ENCODE data around the gene NMNAT2. TPM values are rescaled to one million over a fixed set of nuclear protein-coding genes. Genes with fewer than 3 reads are reported as not detected.

The NMNAT2 gene
- total RNA-seq, 2 donors from 2014 or later: 1.7 to 5.1 TPM

DNA sequence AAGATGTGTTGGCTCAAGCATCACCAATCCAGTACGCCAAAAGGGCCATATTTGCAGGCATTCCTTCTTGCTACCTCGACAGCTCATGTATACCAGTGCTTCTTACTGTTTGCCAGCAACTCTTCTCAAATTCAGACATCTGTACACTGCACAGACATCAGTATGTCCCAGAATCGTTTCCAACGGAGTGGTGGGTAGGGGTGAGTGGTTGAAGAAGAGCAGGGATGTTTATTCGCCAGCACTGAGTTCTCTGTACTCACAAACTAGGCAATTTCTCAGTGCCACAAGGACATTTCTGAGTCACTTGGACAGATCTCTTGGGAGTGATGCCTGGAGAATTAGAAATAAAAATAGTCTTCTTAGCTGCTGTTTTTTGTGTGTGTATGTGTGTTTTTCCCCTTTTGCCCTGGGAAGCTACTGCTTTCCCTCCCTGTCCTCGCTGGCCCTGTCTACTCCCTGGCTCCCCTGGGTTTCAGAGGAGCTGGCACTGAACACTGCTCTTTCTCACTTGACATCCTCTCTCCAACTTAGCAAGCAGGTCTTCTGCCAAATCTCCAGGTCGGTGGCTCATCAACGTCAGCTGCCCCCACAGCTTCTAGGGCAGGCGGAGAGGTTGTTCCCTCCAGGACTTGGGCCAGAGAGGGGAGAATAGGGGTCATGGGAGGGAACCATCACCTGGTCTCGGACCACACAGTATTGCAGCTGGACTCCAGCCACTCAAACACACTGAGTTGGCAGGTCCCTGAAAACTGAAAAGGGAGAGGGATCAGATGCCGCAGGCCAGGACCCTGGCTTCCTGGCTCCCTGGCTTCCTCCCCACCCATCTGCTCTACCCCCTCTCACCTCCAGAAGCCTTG, 90.5 kb downstream of the NMNAT2 start:
- TF ChIP-seq, protein P1, sequence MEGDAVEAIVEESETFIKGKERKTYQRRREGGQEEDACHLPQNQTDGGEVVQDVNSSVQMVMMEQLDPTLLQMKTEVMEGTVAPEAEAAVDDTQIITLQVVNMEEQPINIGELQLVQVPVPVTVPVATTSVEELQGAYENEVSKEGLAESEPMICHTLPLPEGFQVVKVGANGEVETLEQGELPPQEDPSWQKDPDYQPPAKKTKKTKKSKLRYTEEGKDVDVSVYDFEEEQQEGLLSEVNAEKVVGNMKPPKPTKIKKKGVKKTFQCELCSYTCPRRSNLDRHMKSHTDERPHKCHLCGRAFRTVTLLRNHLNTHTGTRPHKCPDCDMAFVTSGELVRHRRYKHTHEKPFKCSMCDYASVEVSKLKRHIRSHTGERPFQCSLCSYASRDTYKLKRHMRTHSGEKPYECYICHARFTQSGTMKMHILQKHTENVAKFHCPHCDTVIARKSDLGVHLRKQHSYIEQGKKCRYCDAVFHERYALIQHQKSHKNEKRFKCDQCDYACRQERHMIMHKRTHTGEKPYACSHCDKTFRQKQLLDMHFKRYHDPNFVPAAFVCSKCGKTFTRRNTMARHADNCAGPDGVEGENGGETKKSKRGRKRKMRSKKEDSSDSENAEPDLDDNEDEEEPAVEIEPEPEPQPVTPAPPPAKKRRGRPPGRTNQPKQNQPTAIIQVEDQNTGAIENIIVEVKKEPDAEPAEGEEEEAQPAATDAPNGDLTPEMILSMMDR (conservative IDR thresholded peaks at IDR 0.05): no peak
- Histone ChIP-seq H3K27me3 (ENCODE audit: control insufficient read depth, insufficient read depth, low read length, poor library complexity, severe bottlenecking) (no peaks in the 10 kb centered on the region), H3K9ac (ENCODE audit: extremely low read depth, low read length, poor library complexity, severe bottlenecking) (no peak overlapping the region), H3K9me3 (ENCODE audit: control insufficient read depth, low read length) (no peaks in the 10 kb centered on the region), H3K36me3 (ENCODE audit: control insufficient read depth, insufficient read depth, low read length) (no peaks in the 10 kb centered on the region), H3K4me1 (ENCODE audit: control insufficient read depth, insufficient read depth, low read length) (peaks cover 12% of the 10 kb centered on the region), H3K27ac (ENCODE audit: low read depth, low read length) (no peak overlapping the region), H3K4me3 (ENCODE audit: low read length) (no peak overlapping the region)
- Mint-ChIP-seq H3K4me3 (no peak overlapping the region), H3K27ac (no peak overlapping the region), H3K27me3 (ENCODE audit: insufficient read depth) (peaks cover 3% of the 10 kb centered on the region), H3K4me1 (peaks cover 51% of the 10 kb centered on the region), H3K9me3 (no peaks in the 10 kb centered on the region), H3K36me3 (ENCODE audit: low read depth) (no peaks in the 10 kb centered on the region)
- no peak for DNase-seq
- WGBS, 2 experiments (ENCODE audit: insufficient coverage in 1 of 2, insufficient read length in 1 of 2): 93% methylated on average over 3 to 10 of the region's 11 CpGs

DNA sequence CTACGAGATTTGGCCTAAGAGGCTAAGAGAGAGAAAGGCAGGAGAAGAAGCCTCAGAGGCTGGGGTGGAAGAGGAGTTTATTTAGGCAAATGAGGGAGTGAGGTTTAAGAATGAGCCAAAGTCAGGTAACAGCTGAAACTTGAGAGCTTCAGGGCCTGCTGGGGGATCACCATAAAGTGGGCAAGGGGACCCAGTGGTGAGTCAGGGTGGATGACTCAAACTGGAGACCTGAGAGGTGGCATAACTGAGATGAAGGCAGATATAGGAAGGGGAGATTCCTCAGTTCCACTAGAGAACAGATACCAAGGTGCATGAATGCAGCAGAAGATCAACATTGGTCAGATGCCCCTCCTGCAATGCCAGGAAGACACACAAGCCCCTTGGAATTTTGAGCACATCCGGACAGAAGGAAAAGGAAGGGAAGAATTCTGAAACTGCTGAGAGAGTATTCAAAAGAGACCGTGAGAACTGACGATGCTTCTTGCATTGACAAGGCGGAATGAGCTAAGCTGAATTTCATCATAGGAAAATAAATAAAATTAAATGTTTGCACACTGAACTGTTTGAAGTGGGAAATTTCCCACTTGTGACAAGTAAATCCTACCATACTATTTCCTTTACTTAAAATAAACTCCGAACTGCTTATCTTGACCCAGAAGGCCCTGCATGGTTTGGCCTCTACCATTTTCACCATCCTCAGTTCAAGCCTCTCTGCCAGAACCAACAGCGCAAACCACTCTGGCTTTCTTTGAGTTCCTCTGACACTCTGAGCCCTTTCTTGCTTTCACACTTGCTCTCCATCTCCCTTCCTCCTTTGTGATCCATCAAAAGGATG, 94.1 kb downstream of the NMNAT2 start:
- DNase-seq: peak; percentile 61
- Histone ChIP-seq H3K4me3 (ENCODE audit: low read length) (no peak overlapping the region), H3K27ac (ENCODE audit: low read depth, low read length) (no peak overlapping the region), H3K27me3 (ENCODE audit: control insufficient read depth, insufficient read depth, low read length, poor library complexity, severe bottlenecking) (no peaks in the 10 kb centered on the region), H3K4me1 (ENCODE audit: control insufficient read depth, insufficient read depth, low read length) (peaks cover 9% of the 10 kb centered on the region), H3K36me3 (ENCODE audit: control insufficient read depth, insufficient read depth, low read length) (no peaks in the 10 kb centered on the region), H3K9me3 (ENCODE audit: control insufficient read depth, low read length) (no peaks in the 10 kb centered on the region), H3K9ac (ENCODE audit: extremely low read depth, low read length, poor library complexity, severe bottlenecking) (no peak overlapping the region)
- no peak overlapping the region for H3K4me3 Mint-ChIP-seq
- 86 to 98% methylated on average over 5 to 7 of the region's 7 CpGs for WGBS, 2 experiments (ENCODE audit: insufficient coverage in 1 of 2, insufficient read length in 1 of 2)
- no peaks in the 10 kb centered on the region for H3K9me3 Mint-ChIP-seq
- peaks cover 25% of the 10 kb centered on the region for H3K4me1 Mint-ChIP-seq
- TF ChIP-seq, protein P1 (conservative IDR thresholded peaks at IDR 0.05): no peak
- H3K27me3 Mint-ChIP-seq (ENCODE audit: insufficient read depth): peaks cover 3% of the 10 kb centered on the region
- no peaks in the 10 kb centered on the region for H3K36me3 Mint-ChIP-seq (ENCODE audit: low read depth)
- no peak overlapping the region for H3K27ac Mint-ChIP-seq

DNA sequence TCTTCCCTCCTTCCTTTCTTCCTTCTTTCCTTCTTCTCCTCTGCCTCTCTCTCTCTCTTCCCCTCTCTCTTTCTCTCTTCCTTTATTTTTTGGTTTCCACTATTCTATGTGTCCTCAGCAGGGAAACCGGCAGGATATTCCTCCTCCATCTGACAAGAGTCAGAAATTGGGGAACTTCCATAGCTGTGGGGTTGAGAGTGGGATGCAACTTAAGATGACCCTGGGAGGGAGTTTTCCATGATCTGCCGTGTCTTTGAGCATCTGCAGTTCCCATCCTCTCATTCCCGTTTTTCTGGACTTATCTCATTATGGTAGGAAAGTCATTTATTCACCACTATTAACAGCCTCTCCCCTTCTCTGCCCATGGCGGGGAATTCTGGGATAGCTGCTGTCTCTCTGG, 98.6 kb downstream of the NMNAT2 start:
- H3K27ac ChIP-seq (ENCODE audit: low read depth, low read length): no peak overlapping the region
- no peak for DNase-seq
- Mint-ChIP-seq H3K9me3 (no peaks in the 10 kb centered on the region), H3K27ac (no peak overlapping the region), H3K36me3 (ENCODE audit: low read depth) (no peaks in the 10 kb centered on the region), H3K4me3 (no peak overlapping the region), H3K4me1 (peaks cover 22% of the 10 kb centered on the region), H3K27me3 (ENCODE audit: insufficient read depth) (no peaks in the 10 kb centered on the region)
- no peak overlapping the region for H3K4me3 ChIP-seq (ENCODE audit: low read length)
- 96% methylated on average over 3 of the region's 4 CpGs; no CpG with 5 or more reads in 1 of the 2 experiments for WGBS, 2 experiments (ENCODE audit: insufficient coverage in 1 of 2, insufficient read length in 1 of 2)
- H3K4me1 ChIP-seq (ENCODE audit: control insufficient read depth, insufficient read depth, low read length): peaks cover 12% of the 10 kb centered on the region
- H3K27me3 ChIP-seq (ENCODE audit: control insufficient read depth, insufficient read depth, low read length, poor library complexity, severe bottlenecking): no peaks in the 10 kb centered on the region
- H3K9me3 ChIP-seq (ENCODE audit: control insufficient read depth, low read length): no peaks in the 10 kb centered on the region
- H3K9ac ChIP-seq (ENCODE audit: extremely low read depth, low read length, poor library complexity, severe bottlenecking): no peak overlapping the region
- TF ChIP-seq, protein P1 (conservative IDR thresholded peaks at IDR 0.05): no peak
- no peaks in the 10 kb centered on the region for H3K36me3 ChIP-seq (ENCODE audit: control insufficient read depth, insufficient read depth, low read length)
